ENCODE measurements around the gene SYT15B.
"Not testable (repeated sequence)": the region's sequence is repeated elsewhere in the genome, so short reads cannot be mapped to it uniquely, and the experiment has no call there.

The SYT15B gene

DNA sequence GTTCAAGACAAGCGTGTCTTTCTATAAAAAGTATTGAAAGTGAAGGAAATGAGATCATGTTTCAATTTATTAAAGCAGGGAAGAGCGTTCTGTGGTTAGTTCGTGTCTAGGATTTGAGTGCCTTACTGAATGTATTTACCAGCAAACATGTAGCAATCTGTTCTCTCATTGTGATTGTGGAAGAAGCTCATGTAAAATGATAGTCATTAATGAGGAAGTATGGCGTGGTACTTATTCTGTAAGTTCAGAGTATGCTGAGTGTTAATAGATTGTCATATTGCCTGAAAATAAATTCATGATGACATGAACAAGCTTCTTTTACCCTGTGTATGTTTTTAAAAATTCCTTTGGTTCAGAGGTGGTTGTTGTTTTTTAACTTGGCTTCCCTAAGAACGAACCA lies 32.5 kb downstream of the SYT15B start:
- H3K4me3 ChIP-seq (ENCODE audit: low read depth, low read length): not testable (repeated sequence)

DNA sequence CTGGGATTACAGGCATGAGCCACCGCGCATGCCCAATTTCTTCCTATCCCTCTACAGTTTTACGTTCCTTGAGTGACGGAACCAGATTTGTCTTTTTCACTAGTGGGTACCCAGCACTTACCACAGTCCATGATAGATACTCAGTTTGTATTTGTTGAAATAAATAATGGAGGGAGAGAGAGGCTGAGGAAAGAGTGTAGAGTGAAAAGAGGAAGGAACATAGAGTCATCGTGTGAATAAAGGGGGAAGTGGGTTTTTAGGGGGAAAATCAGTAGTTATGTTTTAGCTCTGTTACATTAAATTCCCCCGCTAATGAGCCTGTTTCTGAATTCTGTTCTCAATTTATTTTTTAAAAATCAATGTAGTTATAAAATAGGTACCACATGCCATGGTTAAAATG lies 37.7 kb downstream of the SYT15B start:
- not testable (repeated sequence) for H3K4me3 ChIP-seq (ENCODE audit: low read depth, low read length)

DNA sequence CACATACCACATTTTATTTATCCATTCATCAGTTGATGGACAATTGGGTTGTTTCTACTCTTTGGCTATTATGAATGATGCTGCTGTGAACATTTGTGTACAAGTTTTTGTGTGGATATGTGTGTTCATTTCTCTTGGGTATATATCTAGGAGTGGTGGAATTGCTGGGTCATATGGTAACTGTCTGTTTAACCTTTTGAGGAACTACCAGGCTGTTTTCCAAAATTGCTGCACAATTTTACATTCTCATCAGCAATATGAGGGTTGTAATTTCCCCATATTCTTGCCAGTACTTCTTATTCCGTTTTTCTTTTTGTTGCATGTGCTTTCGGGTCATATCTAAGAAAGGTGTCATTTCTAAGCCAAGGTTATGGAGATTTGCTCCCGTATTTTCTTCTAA lies 38.3 kb downstream of the SYT15B start:
- not testable (repeated sequence) for H3K4me3 ChIP-seq (ENCODE audit: low read depth, low read length)

- H3K4me3 ChIP-seq (ENCODE audit: low read depth, low read length): not testable (repeated sequence)
These were observed 39.3 kb downstream of the SYT15B start for GRCh38 chr10:47724119-47724518.

- H3K4me3 ChIP-seq (ENCODE audit: low read depth, low read length): not testable (repeated sequence)
These were observed 40.0 kb downstream of the SYT15B start for GRCh38 chr10:47723362-47723761.

- not testable (repeated sequence) for H3K4me3 ChIP-seq (ENCODE audit: low read depth, low read length)
These were observed 46.2 kb downstream of the SYT15B start for GRCh38 chr10:47717011-47717769.

All from GM12875 (cell line).